Vagina (tissue), 2 donors: ENCODE results near the gene KCNH2. TPM values are rescaled to one million over a fixed set of nuclear protein-coding genes. Genes with fewer than 3 reads are reported as not detected.

Experiments
- DNase-seq, 2 donors: peaks; one replicate each; pipeline ENCODE4 v3.0.0-alpha.2; 2017; ENCODE audit errors: extremely low spot score in 2 of 2
- H3K27ac ChIP-seq: fragments of 200-600 bp; sonication (generic); one replicate; pipeline ENCODE4 v1.5.1; 2019
- H3K27me3 ChIP-seq: fragments of 200-600 bp; sonication (generic); one replicate; pipeline ENCODE4 v1.5.1; 2019
- H3K36me3 ChIP-seq, 2 donors: fragments of 200-600 bp; sonication (generic); one replicate each; pipeline ENCODE4 v1.5.1; 2017 to 2019
- H3K4me1 ChIP-seq: fragments of 200-600 bp; sonication (generic); one replicate; pipeline ENCODE4 v1.5.1; 2019
- H3K4me3 ChIP-seq, 2 donors: fragments of 200-600 bp; sonication (generic); 1 replicate in 1 of 2; 2 replicates in 1 of 2; pipeline ENCODE4 v1.5.1; 2016 to 2019
- H3K9me3 ChIP-seq: fragments of 200-600 bp; sonication (generic); one replicate; pipeline ENCODE4 v1.5.1; 2019
- CTCF ChIP-seq, 3 experiments: fragments of 450-650 bp in 2 of 3; fragments of 200-600 bp in 1 of 3; sonication (generic) in 1 of 3; IDR thresholded peaks; one replicate each; pipeline ENCODE4 v1.5.1; 2017 to 2019; ENCODE audit warnings: antibody characterized with exemption in 3 of 3, mild to moderate bottlenecking in 2 of 3, moderate library complexity in 2 of 3
- POLR2A ChIP-seq, 2 donors: fragments of 450-650 bp; IDR thresholded peaks; one replicate each; pipeline ENCODE4 v1.6.1; 2017; ENCODE audit warnings: antibody characterized with exemption in 2 of 2, mild to moderate bottlenecking in 2 of 2, moderate library complexity in 2 of 2
- POLR2AphosphoS5 ChIP-seq, 2 donors: sonication (generic); formaldehyde crosslinking; IDR thresholded peaks; one replicate each; pipeline ENCODE4 v1.9.0; 2017; ENCODE audit warnings: antibody characterized with exemption in 2 of 2, mild to moderate bottlenecking in 2 of 2, low read depth in 1 of 2; ENCODE audit not compliant: insufficient read depth in 1 of 2
- intact Hi-C: fragments of 100-400 bp; cut with DNase I; formaldehyde crosslinking; loops from one replicate; pipeline ENCODE4 v1.15.1; 2023
- total RNA-seq: library from RNA; depleted of rRNA; stranded (reverse); fragments of >200 nt; gene quantifications from one replicate; pipeline ENCODE4 v1.2.3, GENCODE V29; 2016

The KCNH2 gene
- total RNA-seq, 1 donor from 2014 or later: 6.4 TPM

GRCh38 chr7:151001546-151001945 lies 23.4 kb upstream of the KCNH2 start:
- H3K27ac ChIP-seq: no peak overlapping the region
- intact Hi-C loops: no loop called here
- no peak for DNase-seq
- TF ChIP-seq POLR2A (IDR thresholded peaks at IDR 0.05): no peak
- TF ChIP-seq CTCF (IDR thresholded peaks at IDR 0.05): no peak
- no peak for TF ChIP-seq POLR2AphosphoS5 (IDR thresholded peaks at IDR 0.05; ENCODE audit: insufficient read depth in 1 of 2, low read depth in 1 of 2)
- no peak overlapping the region for H3K4me3 ChIP-seq
- peaks cover 4% of the 10 kb centered on the region for H3K4me1 ChIP-seq
- H3K36me3 ChIP-seq: no peaks in the 10 kb centered on the region
- H3K9me3 ChIP-seq: no peaks in the 10 kb centered on the region
- no peaks in the 10 kb centered on the region for H3K27me3 ChIP-seq

GRCh38 chr7:151000897-151001495 lies 22.9 kb upstream of the KCNH2 start:
- Histone ChIP-seq H3K9me3 (no peaks in the 10 kb centered on the region), H3K4me3 (no peak overlapping the region), H3K27ac (no peak overlapping the region), H3K4me1 (peaks cover 8% of the 10 kb centered on the region), H3K27me3 (no peaks in the 10 kb centered on the region), H3K36me3 (no peaks in the 10 kb centered on the region)
- TF ChIP-seq POLR2AphosphoS5 (IDR thresholded peaks at IDR 0.05; ENCODE audit: insufficient read depth in 1 of 2, low read depth in 1 of 2): no peak
- TF ChIP-seq CTCF (IDR thresholded peaks at IDR 0.05): no peak
- no peak for TF ChIP-seq POLR2A (IDR thresholded peaks at IDR 0.05)
- DNase-seq: no peak
- intact Hi-C loops: no loop called here

- no peak overlapping the region for H3K4me3 ChIP-seq
- no peak for TF ChIP-seq POLR2AphosphoS5 (IDR thresholded peaks at IDR 0.05; ENCODE audit: insufficient read depth in 1 of 2, low read depth in 1 of 2)
- TF ChIP-seq POLR2A (IDR thresholded peaks at IDR 0.05): no peak
- TF ChIP-seq CTCF (IDR thresholded peaks at IDR 0.05): no peak
- H3K9me3 ChIP-seq: no peaks in the 10 kb centered on the region
- H3K27ac ChIP-seq: no peak overlapping the region
- H3K27me3 ChIP-seq: no peaks in the 10 kb centered on the region
- peaks cover 8% of the 10 kb centered on the region for H3K4me1 ChIP-seq
- intact Hi-C loops: no loop called here
- H3K36me3 ChIP-seq: no peaks in the 10 kb centered on the region
- DNase-seq: no peak
Measured at GRCh38 chr7:150999497-151000230, 21.5 kb upstream of the KCNH2 start.

DNA sequence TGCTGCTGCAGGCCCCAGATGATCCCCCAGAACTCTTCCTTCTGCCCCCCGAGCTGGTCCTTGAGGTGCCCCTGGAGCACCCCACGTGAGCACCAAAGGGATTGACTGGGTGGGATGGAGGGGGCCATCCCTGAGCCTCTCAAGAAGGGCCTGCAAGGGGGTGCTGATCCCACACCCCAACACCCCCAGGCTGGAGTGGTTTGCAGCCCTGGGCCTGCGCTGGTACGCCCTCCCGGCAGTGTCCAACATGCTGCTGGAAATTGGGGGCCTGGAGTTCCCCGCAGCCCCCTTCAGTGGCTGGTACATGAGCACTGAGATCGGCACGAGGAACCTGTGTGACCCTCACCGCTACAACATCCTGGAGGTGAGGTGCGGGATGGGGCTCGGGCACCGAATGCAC lies 20.9 kb upstream of the KCNH2 start:
- H3K27ac ChIP-seq: no peak overlapping the region
- H3K27me3 ChIP-seq: no peaks in the 10 kb centered on the region
- H3K36me3 ChIP-seq: no peaks in the 10 kb centered on the region
- intact Hi-C loops: no loop called here
- peaks cover 8% of the 10 kb centered on the region for H3K4me1 ChIP-seq
- no peak for DNase-seq
- H3K9me3 ChIP-seq: no peaks in the 10 kb centered on the region
- TF ChIP-seq POLR2AphosphoS5 (IDR thresholded peaks at IDR 0.05; ENCODE audit: insufficient read depth in 1 of 2, low read depth in 1 of 2): no peak
- TF ChIP-seq POLR2A (IDR thresholded peaks at IDR 0.05): no peak
- no peak for TF ChIP-seq CTCF (IDR thresholded peaks at IDR 0.05)
- H3K4me3 ChIP-seq: no peak overlapping the region

DNA sequence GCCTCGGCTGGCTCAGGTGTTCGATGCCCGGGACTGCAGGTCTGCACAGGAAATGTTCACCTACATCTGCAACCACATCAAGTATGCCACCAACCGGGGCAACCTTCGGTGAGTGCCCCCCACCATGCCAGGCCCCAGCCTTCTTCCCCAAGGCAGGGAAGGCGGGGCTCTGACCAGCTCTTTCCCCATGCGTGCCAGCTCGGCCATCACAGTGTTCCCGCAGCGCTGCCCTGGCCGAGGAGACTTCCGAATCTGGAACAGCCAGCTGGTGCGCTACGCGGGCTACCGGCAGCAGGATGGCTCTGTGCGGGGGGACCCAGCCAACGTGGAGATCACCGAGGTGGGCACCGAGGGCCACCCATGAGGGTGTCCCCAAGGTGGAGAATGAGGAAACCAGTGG lies 20.2 kb upstream of the KCNH2 start:
- Histone ChIP-seq H3K27me3 (no peaks in the 10 kb centered on the region), H3K9me3 (no peaks in the 10 kb centered on the region), H3K4me3 (no peak overlapping the region), H3K36me3 (no peaks in the 10 kb centered on the region), H3K4me1 (peaks cover 8% of the 10 kb centered on the region), H3K27ac (no peak overlapping the region)
- intact Hi-C loops: no loop called here
- no peak for TF ChIP-seq CTCF (IDR thresholded peaks at IDR 0.05)
- TF ChIP-seq POLR2AphosphoS5 (IDR thresholded peaks at IDR 0.05; ENCODE audit: insufficient read depth in 1 of 2, low read depth in 1 of 2): no peak
- TF ChIP-seq POLR2A (IDR thresholded peaks at IDR 0.05): no peak
- no peak for DNase-seq
